Smooth muscle cell (in vitro differentiated cells): Measurements from ENCODE around the gene AKR1A1. TPM values are rescaled to one million over a fixed set of nuclear protein-coding genes. Genes with fewer than 3 reads are reported as not detected.
A peak's percentile ranks its signal among the peaks of the same experiment; 100 is the strongest.

ENCODE experiments used
- DNase-seq: peaks from one replicate; lab custom pipeline; 2025; ENCODE audit not compliant: unreplicated experiment; lab: John Stamatoyannopoulos, UW
- H2AFZ ChIP-seq: fragments of 200-600 bp; sonication (generic); 2 replicates; pipeline ENCODE4 v1.6.0; 2016; ENCODE audit warnings: antibody characterized with exemption, low read depth, mild to moderate bottlenecking
- H3F3A ChIP-seq: fragments of 200-600 bp; sonication (generic); 2 replicates; pipeline ENCODE4 v1.6.0; 2017; ENCODE audit warnings: antibody characterized with exemption, low read depth
- H3K27ac ChIP-seq: fragments of 200-600 bp; sonication (generic); 2 replicates; pipeline ENCODE4 v1.5.1; 2016; ENCODE audit warnings: low read depth, mild to moderate bottlenecking
- H3K27me3 ChIP-seq: fragments of 200-600 bp; sonication (generic); 2 replicates; pipeline ENCODE4 v1.6.1; 2016; ENCODE audit warnings: low read depth, mild to moderate bottlenecking
- H3K36me3 ChIP-seq: fragments of 200-600 bp; sonication (generic); 2 replicates; pipeline ENCODE4 v1.5.1; 2016; ENCODE audit warnings: low read depth
- H3K4me1 ChIP-seq: fragments of 200-600 bp; sonication (generic); 2 replicates; pipeline ENCODE4 v1.5.1; 2016; ENCODE audit warnings: low read depth
- H3K4me2 ChIP-seq: fragments of 200-600 bp; sonication (generic); 2 replicates; pipeline ENCODE4 v1.6.0; 2016; ENCODE audit warnings: mild to moderate bottlenecking
- H3K4me3 ChIP-seq: fragments of 200-600 bp; sonication (generic); 2 replicates; pipeline ENCODE4 v1.5.1; 2016; ENCODE audit warnings: mild to moderate bottlenecking
- H3K79me2 ChIP-seq: fragments of 200-600 bp; sonication (generic); 2 replicates; pipeline ENCODE4 v1.6.0; 2016; ENCODE audit warnings: low read depth, mild to moderate bottlenecking
- H3K9ac ChIP-seq: fragments of 200-600 bp; sonication (generic); 2 replicates; pipeline ENCODE4 v1.6.0; 2016; ENCODE audit warnings: low read depth
- H3K9me3 ChIP-seq: fragments of 200-600 bp; sonication (generic); replicated peaks from 2 replicates; pipeline ENCODE4 v1.5.1; 2016; ENCODE audit warnings: low read depth
- H4K20me1 ChIP-seq: fragments of 200-600 bp; sonication (generic); 2 replicates; pipeline ENCODE4 v1.6.0; 2016; ENCODE audit warnings: low read depth
- WGBS: methylation state at CpG from one replicate; pipeline ENCODE4 v1.1.7; 2016; ENCODE audit warnings: low lambda C conversion rate; 5-methylcytosine and 5-hydroxymethylcytosine counted together
- polyA plus RNA-seq: library from polyadenylated mRNA; unstranded; fragments of >200 nt; fragmentation: Nextera tagmentation; extraction: Ambion mirVana; gene quantifications from 2 replicates; pipeline ENCODE4 v1.2.1, GENCODE V29; 2016
- total RNA-seq: library from RNA; depleted of rRNA; stranded (reverse); fragments of >200 nt; gene quantifications from 2 replicates; pipeline ENCODE4 v1.2.3, GENCODE V29; 2014
- TF ChIP-seq, protein P1 (sequence below): fragments of 200-600 bp; sonication (generic); IDR thresholded peaks from 2 replicates; pipeline ENCODE4 v1.5.1; 2017; ENCODE audit warnings: borderline replicate concordance, mild to moderate bottlenecking, antibody characterized with exemption; ENCODE audit not compliant: insufficient read depth, poor library complexity, severe bottlenecking

The AKR1A1 gene
- total and polyA plus RNA-seq, 2 experiments from 2014 or later, result 91.4 to 135 TPM

- TF ChIP-seq, protein P1, sequence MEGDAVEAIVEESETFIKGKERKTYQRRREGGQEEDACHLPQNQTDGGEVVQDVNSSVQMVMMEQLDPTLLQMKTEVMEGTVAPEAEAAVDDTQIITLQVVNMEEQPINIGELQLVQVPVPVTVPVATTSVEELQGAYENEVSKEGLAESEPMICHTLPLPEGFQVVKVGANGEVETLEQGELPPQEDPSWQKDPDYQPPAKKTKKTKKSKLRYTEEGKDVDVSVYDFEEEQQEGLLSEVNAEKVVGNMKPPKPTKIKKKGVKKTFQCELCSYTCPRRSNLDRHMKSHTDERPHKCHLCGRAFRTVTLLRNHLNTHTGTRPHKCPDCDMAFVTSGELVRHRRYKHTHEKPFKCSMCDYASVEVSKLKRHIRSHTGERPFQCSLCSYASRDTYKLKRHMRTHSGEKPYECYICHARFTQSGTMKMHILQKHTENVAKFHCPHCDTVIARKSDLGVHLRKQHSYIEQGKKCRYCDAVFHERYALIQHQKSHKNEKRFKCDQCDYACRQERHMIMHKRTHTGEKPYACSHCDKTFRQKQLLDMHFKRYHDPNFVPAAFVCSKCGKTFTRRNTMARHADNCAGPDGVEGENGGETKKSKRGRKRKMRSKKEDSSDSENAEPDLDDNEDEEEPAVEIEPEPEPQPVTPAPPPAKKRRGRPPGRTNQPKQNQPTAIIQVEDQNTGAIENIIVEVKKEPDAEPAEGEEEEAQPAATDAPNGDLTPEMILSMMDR, result no peak
- Histone ChIP-seq H3K36me3 (no peaks in the 10 kb centered on the region), H3K27me3 (no peaks in the 10 kb centered on the region), H3K79me2 (peaks cover 48% of the 10 kb centered on the region), H2AFZ (peak overlapping the region; percentile 98), H4K20me1 (peaks cover 48% of the 10 kb centered on the region), H3K4me2 (peak overlapping the region; percentile 88), H3F3A (no peaks in the 10 kb centered on the region), H3K27ac (peak overlapping the region; percentile 91), H3K9ac (peak overlapping the region; percentile 86), H3K4me3 (peak overlapping the region; percentile 72), H3K4me1 (peaks cover 14% of the 10 kb centered on the region), H3K9me3 (no peaks in the 10 kb centered on the region)
- peak; percentile 77 for DNase-seq
- WGBS, result 2% methylated on average over 39 of the region's 59 CpGs
Measured at GRCh38 chr1:45584351-45585109, 33.9 kb downstream of the AKR1A1 start.

GRCh38 chr1:45585110-45585426, 34.4 kb downstream of the AKR1A1 start:
- Histone ChIP-seq H3K4me1 (peaks cover 14% of the 10 kb centered on the region), H3K9me3 (no peaks in the 10 kb centered on the region), H3K27ac (peak overlapping the region; percentile 91), H2AFZ (no peak overlapping the region), H4K20me1 (peaks cover 53% of the 10 kb centered on the region), H3F3A (no peaks in the 10 kb centered on the region), H3K4me3 (peak overlapping the region; percentile 72), H3K27me3 (no peaks in the 10 kb centered on the region), H3K79me2 (peaks cover 54% of the 10 kb centered on the region), H3K36me3 (no peaks in the 10 kb centered on the region), H3K9ac (peak overlapping the region; percentile 86), H3K4me2 (peak overlapping the region; percentile 88)
- DNase-seq, result no peak
- under 1% methylated on average over 5 of the region's 5 CpGs for WGBS
- TF ChIP-seq, protein P1, result no peak

DNA sequence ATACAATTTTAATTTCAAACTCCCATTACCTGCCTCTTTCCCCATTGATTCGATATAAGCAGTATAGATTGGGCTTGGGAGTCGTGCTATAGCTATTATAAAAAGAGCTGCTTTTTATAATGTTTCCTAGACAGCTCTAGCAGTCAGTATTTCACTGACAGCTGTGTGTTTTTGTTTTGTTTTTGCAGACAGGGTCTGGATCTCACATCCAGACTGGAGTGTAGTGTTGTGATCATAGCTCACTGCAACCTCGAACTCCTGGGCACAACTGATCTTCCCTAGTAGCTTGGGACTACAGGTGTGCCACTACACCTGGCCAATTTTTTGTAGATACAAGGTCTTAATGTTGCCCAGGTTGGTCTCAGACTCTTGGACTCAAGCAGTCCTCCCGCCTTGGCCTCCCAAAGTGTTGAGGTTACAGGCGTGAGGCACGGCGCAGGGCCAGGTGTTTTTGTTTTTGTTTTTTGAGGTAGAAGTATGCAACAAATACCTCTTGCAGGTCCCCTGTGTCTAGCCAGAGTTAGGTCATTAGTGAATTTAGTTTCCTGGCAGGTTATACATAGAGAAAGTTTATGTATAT, 35.0 kb downstream of the AKR1A1 start:
- Histone ChIP-seq H4K20me1 (peaks cover 58% of the 10 kb centered on the region), H2AFZ (no peak overlapping the region), H3F3A (no peaks in the 10 kb centered on the region), H3K27ac (peak overlapping the region; percentile 91), H3K79me2 (peaks cover 56% of the 10 kb centered on the region), H3K27me3 (no peaks in the 10 kb centered on the region), H3K9ac (peak overlapping the region; percentile 86), H3K4me2 (peak overlapping the region; percentile 88), H3K36me3 (no peaks in the 10 kb centered on the region), H3K9me3 (no peaks in the 10 kb centered on the region), H3K4me3 (peak overlapping the region; percentile 72), H3K4me1 (peaks cover 14% of the 10 kb centered on the region)
- 54% methylated on average over 7 of the region's 7 CpGs for WGBS
- no peak for DNase-seq
- TF ChIP-seq, protein P1, result no peak
